Aorta (tissue), 5 donors: ENCODE measurements around the gene AP2B1. TPM values are rescaled to one million over a fixed set of nuclear protein-coding genes. Genes with fewer than 3 reads are reported as not detected.
A peak's percentile ranks its signal among the peaks of the same experiment; 100 is the strongest.

ENCODE experiments used
- ATAC-seq: fragments of 200-7000 bp; cut with Tn5 transposase; one replicate; pipeline ENCODE4 v1.9.1; 2022; ENCODE audit warnings: moderate library complexity; ENCODE audit not compliant: low FRiP score
- DNase-seq, 2 donors: peaks; one replicate each; pipeline ENCODE4 v3.0.0-alpha.2; 2020
- H3K27ac ChIP-seq, 2 donors: one replicate each; pipeline ENCODE4 v1.5.1; 2013; ENCODE audit warnings: low read length in 2 of 2, mild to moderate bottlenecking in 2 of 2, moderate library complexity in 2 of 2, control low read depth in 1 of 2, inconsistent platforms in 1 of 2, low read depth in 1 of 2
- H3K27me3 ChIP-seq, 2 donors: one replicate each; pipeline ENCODE4 v1.6.1; 2013; ENCODE audit warnings: control low read depth in 1 of 2, low read length in 1 of 2, mild to moderate bottlenecking in 1 of 2, moderate library complexity in 1 of 2; ENCODE audit not compliant: insufficient read depth in 2 of 2, control insufficient read depth in 1 of 2
- H3K36me3 ChIP-seq, 2 donors: one replicate each; pipeline ENCODE4 v1.6.1; 2013; ENCODE audit warnings: control low read depth in 1 of 2, low read length in 1 of 2, mild to moderate bottlenecking in 1 of 2; ENCODE audit not compliant: insufficient read depth in 2 of 2, control insufficient read depth in 1 of 2
- H3K4me1 ChIP-seq, 2 donors: one replicate each; pipeline ENCODE4 v1.6.1; 2013; ENCODE audit warnings: low read length in 2 of 2, control low read depth in 1 of 2, mild to moderate bottlenecking in 1 of 2, moderate library complexity in 1 of 2; ENCODE audit not compliant: insufficient read depth in 2 of 2, control insufficient read depth in 1 of 2
- H3K4me3 ChIP-seq, 2 donors: one replicate each; pipeline ENCODE4 v1.5.1; 2013; ENCODE audit warnings: low read length in 2 of 2, control low read depth in 1 of 2, mild to moderate bottlenecking in 1 of 2
- H3K9me3 ChIP-seq: one replicate; pipeline ENCODE4 v1.6.1; 2013; ENCODE audit warnings: mild to moderate bottlenecking, low read length; ENCODE audit not compliant: control insufficient read depth
- WGBS, 2 donors: extraction: QIAGEN DNeasy Blood & Tissue Kit; methylation state at CpG; one replicate each; pipeline ENCODE4 v1.1.7; 2013; 5-methylcytosine and 5-hydroxymethylcytosine counted together
- intact Hi-C, 2 donors: fragments of 100-400 bp; cut with DNase I; formaldehyde crosslinking; loops; one replicate each; pipeline versions ENCODE4 v1.14.2 to v1.15.0; 2022
- polyA plus RNA-seq, 2 donors: library from polyadenylated mRNA; stranded (reverse); fragments of 200-250 nt; gene quantifications; one replicate each; pipeline ENCODE4 v1.2.3, GENCODE V29; 2013
- total RNA-seq, 2 donors: library from RNA; stranded (reverse); fragmentation: NEBNext Ultra II Directional; extraction: Animal tissue kit (Norgen Biotek cat#: 25700); gene quantifications; one replicate each; pipeline ENCODE4 v1.2.1, GENCODE V29; 2021
- donor health status: healthy with polysubstance abuse.
- donor health status: Bipolar disorder and iron deficiency.
- donor health status: DM: no; HTN: no; CAD: no.
- donor health status: DM: no; HTN: no; CAD: no.
- donor health status: DM: yes; HTN: yes; CAD: no.

Gene AP2B1
- total and polyA plus RNA-seq, 4 donors, result 17.9 to 120 (median 66.7) TPM

DNA sequence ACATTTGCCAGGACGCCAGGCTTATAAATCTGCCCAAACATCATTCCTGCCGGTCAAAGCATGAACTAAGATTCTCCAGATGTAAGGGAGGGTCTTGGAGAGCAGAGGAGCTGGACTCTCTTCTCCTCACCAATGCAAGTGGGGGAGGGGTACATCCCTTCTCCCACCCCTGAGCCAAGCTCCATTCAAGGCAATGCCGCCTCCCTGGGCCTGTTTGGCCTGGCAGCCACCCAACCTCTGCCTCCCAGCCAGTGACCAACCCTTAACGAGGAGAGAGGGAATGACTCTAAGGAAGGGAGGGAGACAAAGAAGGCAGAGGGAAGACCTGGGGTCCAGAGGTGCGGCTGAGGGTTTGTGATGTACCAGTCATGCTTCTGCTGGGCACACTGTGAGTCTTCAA, 187.4 kb downstream of the AP2B1 start:
- Histone ChIP-seq H3K9me3 (no peaks in the 10 kb centered on the region), H3K4me1 (no peaks in the 10 kb centered on the region), H3K27me3 (no peaks in the 10 kb centered on the region), H3K4me3 (no peak overlapping the region), H3K27ac (peak overlapping the region; percentile 77 to 85), H3K36me3 (no peaks in the 10 kb centered on the region)
- intact Hi-C loops, result no loop called here
- peak; percentile 86 to 92 for DNase-seq
- 6 to 11% methylated on average over 5 of the region's 5 CpGs for WGBS, 2 donors
- ATAC-seq, result peak; percentile 87

DNA sequence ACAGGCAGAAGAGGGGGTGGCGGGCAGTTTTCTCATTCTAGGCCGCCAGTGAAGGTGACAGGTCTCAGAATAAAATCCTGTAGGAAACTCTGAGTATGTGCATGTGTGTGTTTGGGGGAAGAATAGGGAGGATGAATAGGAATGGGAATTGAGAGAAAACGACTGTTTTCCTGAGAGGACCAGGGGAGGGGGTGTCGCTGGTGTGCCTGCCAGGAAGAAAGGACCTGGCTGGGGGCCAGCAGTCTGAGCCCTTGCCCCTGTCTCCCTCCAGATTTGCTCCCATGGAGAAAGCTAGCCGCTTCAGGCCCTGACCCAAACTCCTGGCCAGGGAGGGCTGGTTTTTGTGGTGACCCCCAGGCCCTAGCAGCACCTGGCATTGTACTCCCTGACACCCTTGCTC, 187.9 kb downstream of the AP2B1 start:
- Histone ChIP-seq H3K4me1 (no peaks in the 10 kb centered on the region), H3K36me3 (no peaks in the 10 kb centered on the region), H3K9me3 (no peaks in the 10 kb centered on the region), H3K4me3 (no peak overlapping the region), H3K27me3 (no peaks in the 10 kb centered on the region), H3K27ac (peak overlapping the region; percentile 77 to 85)
- intact Hi-C loops, result no loop called here
- no peak for ATAC-seq
- DNase-seq, result no peak
- WGBS, 2 donors, result 9 to 11% methylated on average over 5 of the region's 5 CpGs

DNA sequence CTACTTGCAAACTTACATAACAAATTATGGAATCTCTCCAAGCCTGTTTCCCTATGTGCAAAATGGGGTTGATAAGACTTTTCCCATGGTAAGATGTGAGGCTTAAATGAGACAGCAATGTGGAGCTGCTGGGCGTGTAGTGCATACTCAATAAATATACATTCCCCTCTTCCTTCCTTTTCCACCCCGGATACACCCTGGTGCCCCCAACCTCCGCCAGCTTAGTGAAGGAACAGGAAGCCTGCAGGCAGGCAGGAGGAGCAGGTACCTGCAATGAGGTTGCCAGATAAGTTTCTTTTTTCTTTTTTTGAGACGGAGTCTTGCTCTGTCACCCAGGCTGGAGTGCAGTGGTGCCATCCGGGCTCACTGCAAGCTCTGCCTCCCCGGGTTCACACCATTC, 188.5 kb downstream of the AP2B1 start:
- WGBS, 2 donors, result 40 to 46% methylated on average over 6 of the region's 6 CpGs
- Histone ChIP-seq H3K4me1 (no peaks in the 10 kb centered on the region), H3K36me3 (no peaks in the 10 kb centered on the region)

More for the DNA sequence above, 188.5 kb downstream of the AP2B1 start:
- H3K9me3 ChIP-seq, result no peaks in the 10 kb centered on the region
- H3K4me3 ChIP-seq, result no peak overlapping the region
- intact Hi-C loops, result no loop called here
- no peak for ATAC-seq
- peak overlapping the region in 1 of 2 donors; percentile 85 for H3K27ac ChIP-seq
- H3K27me3 ChIP-seq, result no peaks in the 10 kb centered on the region
- no peak for DNase-seq

Other genes with a start within 250 kb of the AP2B1 start
- gene SLFN11, start 213.7 kb upstream of the AP2B1 start, total RNA-seq, result 10 to 100 TPM; 49.0 to 93.3 TPM
- gene SLFN11, start 213.7 kb upstream of the AP2B1 start, polyA plus RNA-seq, result 10 to 100 TPM in 1 of 2 donors, 1 to 10 TPM in 1; 6.5 to 20.1 TPM
- 10 to 100 TPM; 19.5 to 20.8 TPM for gene SLFN12, start 154.8 kb upstream of the AP2B1 start, total RNA-seq
- gene SLFN12, start 154.8 kb upstream of the AP2B1 start, polyA plus RNA-seq, result 1 to 10 TPM; 3.1 to 8.7 TPM
- gene SLFN13, start 138.6 kb upstream of the AP2B1 start, total RNA-seq, result 10 to 100 TPM; 15.0 to 31.0 TPM
- 1 to 10 TPM; 1.5 to 5.0 TPM for gene SLFN13, start 138.6 kb upstream of the AP2B1 start, polyA plus RNA-seq
- gene SLFN12L, start 49.6 kb upstream of the AP2B1 start, total RNA-seq, result 1 to 10 TPM; 3.1 to 6.3 TPM
- under 1 TPM in 1 of 2 donors, not detected in 1; 0.75 TPM for gene SLFN12L, start 49.6 kb upstream of the AP2B1 start, polyA plus RNA-seq
- gene SLFN14, start 26.5 kb upstream of the AP2B1 start, total RNA-seq, result under 1 TPM in 1 of 2 donors, not detected in 1; 0.30 TPM
- gene SLFN14, start 26.5 kb upstream of the AP2B1 start, polyA plus RNA-seq, result not detected
- gene PEX12, start 8.8 kb upstream of the AP2B1 start, total RNA-seq, result 1 to 10 TPM; 3.5 to 5.6 TPM
- gene PEX12, start 8.8 kb upstream of the AP2B1 start, polyA plus RNA-seq, result 1 to 10 TPM; 1.6 to 2.5 TPM
- gene RASL10B, start 144.3 kb downstream of the AP2B1 start, total RNA-seq, result 1 to 10 TPM; 1.3 to 3.5 TPM
- 1 to 10 TPM in 1 of 2 donors, under 1 TPM in 1; 0.31 to 1.3 TPM for gene RASL10B, start 144.3 kb downstream of the AP2B1 start, polyA plus RNA-seq
- not detected for gene GAS2L2, start 165.9 kb downstream of the AP2B1 start, total RNA-seq
- gene GAS2L2, start 165.9 kb downstream of the AP2B1 start, polyA plus RNA-seq, result under 1 TPM in 1 of 2 donors, not detected in 1; 0.05 TPM
- not detected for gene C17orf50, start 173.6 kb downstream of the AP2B1 start, total RNA-seq
- gene C17orf50, start 173.6 kb downstream of the AP2B1 start, polyA plus RNA-seq, result not detected
- gene MMP28, start 208.3 kb downstream of the AP2B1 start, total RNA-seq, result 1 to 10 TPM; 4.5 to 6.4 TPM
- 1 to 10 TPM; 1.5 to 5.4 TPM for gene MMP28, start 208.3 kb downstream of the AP2B1 start, polyA plus RNA-seq
- 100 to 1,000 TPM; 136 to 167 TPM for gene TAF15, start 222.2 kb downstream of the AP2B1 start, total RNA-seq
- gene TAF15, start 222.2 kb downstream of the AP2B1 start, polyA plus RNA-seq, result 100 to 1,000 TPM in 1 of 2 donors, 10 to 100 TPM in 1; 86.2 to 143 TPM